NCI-H2081 (cell line): Measurements from ENCODE around the gene PBRM1.
"Not testable (repeated sequence)": the region's sequence is repeated elsewhere in the genome, so short reads cannot be mapped to it uniquely, and the experiment has no call there.

ENCODE experiments used
- DNase-seq, 2 experiments: peaks; one replicate each; lab custom pipeline; 2025; lab: John Stamatoyannopoulos, UW

The PBRM1 gene

GRCh38 chr3:52685709-52686691 lies at the start of gene PBRM1, which contains the start of gene GNL3:
Gene PBRM1, minus strand, starts transcription at chr3:52685913.
Gene GNL3, plus strand, starts transcription at chr3:52686032. Its CDS starts 61 bp downstream, at chr3:52686093.
- DNase-seq = peak; percentile 83 to 93

- no peak for DNase-seq
Observed at GRCh38 chr3:52733256-52733891, 47.7 kb upstream of the PBRM1 start.

- DNase-seq = no peak
Observed at GRCh38 chr3:52731590-52731989, 45.9 kb upstream of the PBRM1 start.

- DNase-seq = no peak
Observed at GRCh38 chr3:52730681-52731080, 45.0 kb upstream of the PBRM1 start.

- not testable (repeated sequence) for DNase-seq
Observed at GRCh38 chr3:52728753-52729152, 43.0 kb upstream of the PBRM1 start.

- no peak for DNase-seq
Observed at GRCh38 chr3:52724511-52724910, 38.8 kb upstream of the PBRM1 start.

GRCh38 chr3:52723935-52724334 lies 38.2 kb upstream of the PBRM1 start:
- DNase-seq = no peak

- no peak for DNase-seq
Observed at GRCh38 chr3:52722491-52722890, 36.8 kb upstream of the PBRM1 start.

GRCh38 chr3:52721730-52722008 lies 36.0 kb upstream of the PBRM1 start:
- no peak for DNase-seq

- DNase-seq = no peak
Observed at GRCh38 chr3:52721002-52721729, 35.5 kb upstream of the PBRM1 start.

- no peak for DNase-seq
Observed at GRCh38 chr3:52719618-52720017, 33.9 kb upstream of the PBRM1 start.

GRCh38 chr3:52715714-52716305 lies 30.1 kb upstream of the PBRM1 start:
- no peak for DNase-seq

- DNase-seq = no peak
Observed at GRCh38 chr3:52714335-52715302, 28.9 kb upstream of the PBRM1 start.

- no peak for DNase-seq
Observed at GRCh38 chr3:52712291-52713212, 26.8 kb upstream of the PBRM1 start.

GRCh38 chr3:52710512-52710911 lies 24.8 kb upstream of the PBRM1 start:
- DNase-seq = no peak

GRCh38 chr3:52707585-52707984 lies 21.9 kb upstream of the PBRM1 start:
- DNase-seq = no peak

- peak; percentile 52 to 81 for DNase-seq
Observed at GRCh38 chr3:52705688-52706686, 20.3 kb upstream of the PBRM1 start, which contains the start of the genes GLT8D1 and SPCS1. Gene GLT8D1, minus strand, starts transcription at chr3:52705791. Its CDS starts 5,331 bp downstream, at chr3:52700460. Gene SPCS1, plus strand, starts transcription at chr3:52706106. Its CDS starts 141 bp downstream, at chr3:52706247.

- no peak for DNase-seq
Observed at GRCh38 chr3:52705438-52705687, 19.6 kb upstream of the PBRM1 start.
